K562 (cell line): ENCODE data around the gene TRIP6. TPM values are rescaled to one million over a fixed set of nuclear protein-coding genes. Genes with fewer than 3 reads are reported as not detected.
A peak's percentile ranks its signal among the peaks of the same experiment; 100 is the strongest.

Experiments used
- CHD7 ChIP-seq: fragments of 200-600 bp; sonication (generic); IDR thresholded peaks from one replicate; pipeline ENCODE4 v1.6.1; 2012; ENCODE audit warnings: mild to moderate bottlenecking, low read depth, low read length, inconsistent platforms
- MITF ChIP-seq: IDR thresholded peaks from 2 replicates; pipeline ENCODE4 v1.6.1; 2014; ENCODE audit warnings: antibody characterized with exemption
- STAT6 ChIP-seq: sonication (generic); formaldehyde crosslinking; IDR thresholded peaks from 2 replicates; pipeline ENCODE4 v1.8.1; 2023; ENCODE audit warnings: mild to moderate bottlenecking, missing genetic modification reagents
- TAF9B ChIP-seq: fragments of 450-650 bp; IDR thresholded peaks from 2 replicates; pipeline ENCODE4 v1.6.1; 2018; ENCODE audit warnings: mild to moderate bottlenecking; ENCODE audit not compliant: partially characterized antibody
- ZNF644 ChIP-seq: fragments of 200-800 bp; sonication (Bioruptor generic); IDR thresholded peaks from 2 replicates; pipeline ENCODE4 v1.6.1; 2016; ENCODE audit warnings: low read depth, missing genetic modification characterization, missing compliant biosample characterization
- polyA plus RNA-seq, 8 experiments: library from polyadenylated mRNA; depleted of rRNA in 4 of 8; stranded (reverse) in 5 of 8; unstranded in 3 of 8; fragments of >200 nt; fragmentation: Nextera tagmentation in 2 of 8; fragmentation: Illumina TruSeq in 1 of 8; extraction: Ambion mirVana in 2 of 8; extraction: Trizol in 1 of 8; gene quantifications; 2 replicates each; pipeline versions ENCODE4 v1.2.1 to v1.2.3, GENCODE V29; 2011 to 2014; ENCODE audit warnings: inconsistent platforms in 1 of 8, missing spikeins in 1 of 8
- total RNA-seq, 7 experiments: library from RNA; depleted of rRNA in 6 of 7; stranded (reverse); fragments of >200 nt in 6 of 7; fragmentation: Illumina TruSeq in 2 of 7; extraction: Trizol in 2 of 7; gene quantifications; 2 replicates each; pipeline versions ENCODE4 v1.2.1 to v1.2.3, GENCODE V29; 2011 to 2021; ENCODE audit warnings: low replicate concordance in 1 of 7
- TF ChIP-seq, protein P1 (sequence below): fragments of 450-650 bp; IDR thresholded peaks from 2 replicates; pipeline ENCODE4 v1.6.1; 2017; ENCODE audit warnings: antibody characterized with exemption, mild to moderate bottlenecking

TRIP6 gene
- total and polyA plus RNA-seq, 9 of the 15 experiments (the other 6 are each of a cell fraction or from before 2014, with no cell fraction given): 5.9 to 141 (median 54.0) TPM

DNA sequence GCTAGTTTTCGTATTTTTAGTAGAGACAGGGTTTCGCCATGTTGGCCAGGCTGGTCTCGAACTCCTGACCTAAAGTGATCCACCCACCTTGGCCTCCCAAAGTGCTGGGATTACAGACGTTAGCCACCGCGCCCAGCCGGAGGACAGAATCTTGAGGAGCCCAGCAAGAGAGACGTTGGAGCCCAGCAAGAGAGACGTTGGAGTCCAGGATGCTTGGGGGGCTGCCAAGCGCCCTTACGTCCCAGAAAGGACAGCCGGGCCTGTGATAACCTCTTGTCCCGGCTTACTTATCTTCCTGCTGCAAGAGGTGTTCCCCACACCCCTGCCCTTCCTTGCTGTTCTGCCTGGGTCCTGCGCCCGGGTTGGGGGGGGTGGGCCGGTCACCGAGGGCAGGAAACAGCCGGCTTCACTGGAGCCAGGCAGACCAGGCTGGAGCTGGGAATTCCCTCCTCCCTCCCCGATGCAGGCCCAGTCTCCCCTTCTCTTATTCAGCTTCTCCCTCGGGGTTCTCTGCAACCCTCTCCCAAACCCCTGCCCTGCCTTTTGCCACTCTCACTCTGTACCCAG, 38.0 kb upstream of the TRIP6 start (continued):
- TF ChIP-seq STAT6 (CRISPR knock-in tag) (no peak), ZNF644 (tag) (no peak), MITF (no peak), TAF9B (no peak), CHD7 (no peak)
- TF ChIP-seq, protein P1, sequence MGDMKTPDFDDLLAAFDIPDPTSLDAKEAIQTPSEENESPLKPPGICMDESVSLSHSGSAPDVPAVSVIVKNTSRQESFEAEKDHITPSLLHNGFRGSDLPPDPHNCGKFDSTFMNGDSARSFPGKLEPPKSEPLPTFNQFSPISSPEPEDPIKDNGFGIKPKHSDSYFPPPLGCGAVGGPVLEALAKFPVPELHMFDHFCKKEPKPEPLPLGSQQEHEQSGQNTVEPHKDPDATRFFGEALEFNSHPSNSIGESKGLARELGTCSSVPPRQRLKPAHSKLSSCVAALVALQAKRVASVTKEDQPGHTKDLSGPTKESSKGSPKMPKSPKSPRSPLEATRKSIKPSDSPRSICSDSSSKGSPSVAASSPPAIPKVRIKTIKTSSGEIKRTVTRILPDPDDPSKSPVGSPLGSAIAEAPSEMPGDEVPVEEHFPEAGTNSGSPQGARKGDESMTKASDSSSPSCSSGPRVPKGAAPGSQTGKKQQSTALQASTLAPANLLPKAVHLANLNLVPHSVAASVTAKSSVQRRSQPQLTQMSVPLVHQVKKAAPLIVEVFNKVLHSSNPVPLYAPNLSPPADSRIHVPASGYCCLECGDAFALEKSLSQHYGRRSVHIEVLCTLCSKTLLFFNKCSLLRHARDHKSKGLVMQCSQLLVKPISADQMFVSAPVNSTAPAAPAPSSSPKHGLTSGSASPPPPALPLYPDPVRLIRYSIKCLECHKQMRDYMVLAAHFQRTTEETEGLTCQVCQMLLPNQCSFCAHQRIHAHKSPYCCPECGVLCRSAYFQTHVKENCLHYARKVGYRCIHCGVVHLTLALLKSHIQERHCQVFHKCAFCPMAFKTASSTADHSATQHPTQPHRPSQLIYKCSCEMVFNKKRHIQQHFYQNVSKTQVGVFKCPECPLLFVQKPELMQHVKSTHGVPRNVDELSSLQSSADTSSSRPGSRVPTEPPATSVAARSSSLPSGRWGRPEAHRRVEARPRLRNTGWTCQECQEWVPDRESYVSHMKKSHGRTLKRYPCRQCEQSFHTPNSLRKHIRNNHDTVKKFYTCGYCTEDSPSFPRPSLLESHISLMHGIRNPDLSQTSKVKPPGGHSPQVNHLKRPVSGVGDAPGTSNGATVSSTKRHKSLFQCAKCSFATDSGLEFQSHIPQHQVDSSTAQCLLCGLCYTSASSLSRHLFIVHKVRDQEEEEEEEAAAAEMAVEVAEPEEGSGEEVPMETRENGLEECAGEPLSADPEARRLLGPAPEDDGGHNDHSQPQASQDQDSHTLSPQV: peak; percentile 61
